HG03139 (cell line): ENCODE measurements around the gene RHBDD3.
"Not testable (repeated sequence)": the region's sequence is repeated elsewhere in the genome, so short reads cannot be mapped to it uniquely, and the experiment has no call there.

Source experiments
- ATAC-seq: cut with Tn5 transposase; IDR thresholded peaks from one replicate; pipeline ENCODE4 v1.9.1; 2021; ENCODE audit not compliant: unreplicated experiment

RHBDD3 gene

DNA sequence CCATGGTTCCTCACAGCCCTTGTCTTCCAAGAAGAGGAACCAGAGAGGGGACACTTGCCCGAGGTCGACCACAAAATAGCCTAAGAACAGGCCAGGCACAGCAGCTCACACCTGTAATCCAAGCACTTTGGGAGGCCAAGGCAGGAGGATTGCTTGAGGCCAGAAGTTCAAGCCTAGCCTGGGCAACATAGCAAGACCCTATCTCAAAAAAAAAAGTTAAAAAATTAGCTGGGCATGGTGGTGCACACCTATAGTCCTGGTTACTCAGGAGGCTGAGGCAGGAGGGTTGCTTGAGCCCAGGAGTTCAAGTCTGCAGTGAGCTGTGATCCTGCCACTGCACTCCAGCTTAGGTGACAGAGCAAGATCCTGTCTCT is 48.4 kb downstream of the RHBDD3 start:
- not testable (repeated sequence) for ATAC-seq

- ATAC-seq, result no peak
Measured at GRCh38 chr22:29218758-29219408, 48.9 kb downstream of the RHBDD3 start.

- ATAC-seq, result no peak
Measured at GRCh38 chr22:29217827-29218757, 49.7 kb downstream of the RHBDD3 start.

GRCh38 chr22:29216873-29217666 is 50.7 kb downstream of the RHBDD3 start:
- no peak for ATAC-seq

DNA sequence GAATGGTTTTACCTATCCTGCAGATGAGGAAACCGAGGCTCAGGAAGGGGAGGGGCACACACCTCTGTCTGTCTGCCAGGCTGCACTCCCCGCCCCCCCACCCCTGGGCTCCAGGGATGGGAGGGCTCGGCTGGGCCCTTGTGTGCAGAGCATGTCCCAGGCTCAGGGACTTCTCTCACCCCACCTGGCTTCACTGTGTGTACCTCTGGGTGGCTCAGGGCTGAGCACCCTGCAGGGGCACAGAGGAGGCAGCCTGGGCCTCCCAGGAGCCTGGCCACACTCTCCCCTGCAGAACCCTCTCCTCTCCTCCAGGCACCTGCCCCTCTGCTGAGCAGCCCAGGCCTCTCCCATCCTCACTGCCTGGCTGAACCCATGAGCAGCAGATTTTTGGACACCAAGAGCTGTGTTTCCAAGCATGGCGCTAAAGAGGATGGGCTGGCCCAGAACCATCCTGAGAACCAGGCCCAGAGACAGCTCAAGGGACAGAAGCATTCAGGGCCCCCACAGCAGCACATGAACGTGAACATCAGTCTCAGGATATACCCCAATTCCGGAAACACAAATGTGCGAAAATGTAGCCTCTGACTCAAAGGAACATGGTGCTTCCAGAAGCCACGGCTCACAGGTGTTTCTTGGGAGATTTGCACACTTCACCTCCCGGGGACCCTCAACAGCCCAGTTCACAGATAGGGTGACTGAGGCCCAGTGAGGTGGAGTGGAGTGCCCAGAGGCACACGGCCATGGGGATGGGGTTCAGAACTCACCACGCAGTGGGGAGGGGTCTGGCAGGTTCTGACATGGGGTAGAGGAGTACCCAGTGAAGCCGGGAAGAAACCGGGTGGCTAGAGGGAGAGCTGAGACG is 51.5 kb downstream of the RHBDD3 start:
- no peak for ATAC-seq

- ATAC-seq, result no peak
Measured at GRCh38 chr22:29215012-29215860, 52.5 kb downstream of the RHBDD3 start.

DNA sequence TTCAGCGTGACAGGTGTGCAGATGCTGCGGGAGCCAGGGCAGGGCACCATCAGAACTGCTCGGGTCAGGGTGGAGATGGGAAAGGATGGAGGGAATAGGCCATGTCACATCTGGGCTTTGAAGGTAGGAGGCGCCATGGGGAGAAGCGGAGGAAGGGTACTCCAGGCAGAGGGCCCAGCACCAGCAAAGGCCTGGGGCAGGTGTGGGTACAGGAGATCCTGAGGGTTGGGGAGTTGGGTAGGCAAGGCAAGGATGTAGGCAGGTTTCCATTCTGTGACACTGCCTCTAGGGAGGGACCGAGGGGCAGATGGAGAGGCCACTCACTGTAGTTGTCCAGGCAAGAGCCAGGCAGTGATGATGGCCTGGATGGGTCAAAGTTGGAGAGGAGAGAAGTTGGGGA is 53.5 kb downstream of the RHBDD3 start:
- ATAC-seq, result no peak

GRCh38 chr22:29213493-29213892 is 54.3 kb downstream of the RHBDD3 start:
- ATAC-seq, result no peak

DNA sequence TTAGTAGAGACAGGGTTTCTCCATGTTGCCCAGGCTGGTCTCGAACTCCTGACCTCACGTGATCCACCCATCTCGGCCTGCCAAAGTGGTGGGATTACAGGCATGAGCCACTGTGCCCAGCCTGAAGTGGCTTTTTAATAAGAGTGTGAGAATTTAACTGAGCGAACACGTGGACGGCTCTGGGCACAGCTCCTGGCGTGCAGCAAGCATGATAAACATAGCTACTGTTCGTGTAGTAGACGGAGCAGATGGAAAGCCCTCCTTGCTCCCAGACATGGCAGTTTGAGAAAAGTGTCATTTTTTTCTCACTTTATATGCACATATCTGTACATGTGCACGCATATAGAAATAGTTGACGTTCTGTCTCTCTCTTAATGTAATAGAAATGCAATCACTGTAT is 55.0 kb downstream of the RHBDD3 start:
- no peak for ATAC-seq

DNA sequence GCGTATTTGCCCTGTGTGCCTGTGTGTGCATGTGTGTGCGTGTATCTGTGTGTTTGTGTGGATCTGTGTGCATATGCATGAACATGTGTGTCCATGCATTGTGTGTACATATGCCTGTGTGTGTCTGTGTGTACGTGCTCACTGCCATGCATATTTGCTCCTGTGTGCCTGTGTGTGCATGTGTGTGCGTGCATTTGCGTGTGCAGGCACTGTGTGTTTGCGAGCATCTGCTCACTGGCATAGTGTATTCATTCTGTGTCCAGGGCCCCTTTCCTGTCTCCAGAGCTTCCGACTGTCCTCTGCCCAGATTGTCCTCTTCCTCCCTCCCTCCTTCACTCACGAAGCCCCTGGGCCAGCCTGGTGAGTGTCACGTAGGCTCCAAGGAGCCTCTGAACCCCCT is 56.3 kb downstream of the RHBDD3 start:
- ATAC-seq, result no peak

- no peak for ATAC-seq
Measured at GRCh38 chr22:29211066-29211465, 56.7 kb downstream of the RHBDD3 start.
